NCI-H146 treated with DMSO at 0.1 percent for 48 hours (cell line): Measurements from ENCODE around the gene DLL4.

Experiments used
- DNase-seq: peaks from one replicate; lab custom pipeline; 2025; ENCODE audit not compliant: unreplicated experiment; lab: John Stamatoyannopoulos, UW

DLL4 gene

GRCh38 chr15:40986820-40987219, 57.7 kb downstream of the DLL4 start:
- DNase-seq: no peak

- no peak for DNase-seq
These were observed 59.0 kb downstream of the DLL4 start for GRCh38 chr15:40988156-40988555.
